Measurements from ENCODE around the gene SLC19A1.

The SLC19A1 gene

GRCh38 chr21:45496968-45497845 is 45.0 kb downstream of the SLC19A1 start:
- DNase-seq (ENCODE audit: extremely low read depth in 1 of 2, low read depth in 1 of 2), result no peak

- no peak for DNase-seq (ENCODE audit: extremely low read depth in 1 of 2, low read depth in 1 of 2)
Observed at GRCh38 chr21:45496151-45496967, 45.9 kb downstream of the SLC19A1 start.

GRCh38 chr21:45494851-45495680 is 47.2 kb downstream of the SLC19A1 start:
- no peak for DNase-seq (ENCODE audit: extremely low read depth in 1 of 2, low read depth in 1 of 2)

DNA sequence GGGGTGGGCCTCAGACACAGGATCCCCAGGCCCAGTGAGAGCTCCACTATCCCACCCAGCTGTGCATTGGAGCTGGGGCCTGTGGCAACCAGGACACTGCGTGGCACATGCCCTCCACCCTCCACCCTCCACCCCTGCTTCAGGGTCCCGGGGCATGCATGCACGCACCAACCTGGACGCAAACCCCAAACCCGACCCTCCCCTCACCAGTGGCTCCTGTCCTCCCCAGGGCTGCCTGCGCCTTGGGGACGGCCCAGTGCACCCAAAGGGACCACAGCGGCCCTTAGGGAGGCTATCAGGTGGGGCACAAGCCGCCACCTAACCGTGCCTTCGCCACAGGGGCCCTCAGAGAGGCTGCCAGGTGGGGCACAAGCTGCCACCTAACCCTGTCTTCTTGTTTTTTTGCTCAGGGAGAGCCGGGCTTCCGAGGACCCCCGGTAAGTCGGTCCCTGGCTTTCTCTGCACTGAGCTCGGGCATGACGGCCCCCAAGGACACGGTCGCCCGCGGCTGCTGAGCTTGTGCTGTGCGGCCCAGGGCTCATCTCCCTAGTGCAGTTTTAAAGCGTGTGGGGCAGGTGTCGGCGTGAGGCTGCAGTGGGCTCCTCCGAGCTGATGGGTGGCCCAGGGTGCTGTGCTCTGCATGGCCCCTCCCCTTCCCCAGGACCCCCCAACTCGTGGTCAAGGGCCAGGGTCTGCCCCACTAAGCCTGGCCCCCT is 47.9 kb downstream of the SLC19A1 start:
- no peak for DNase-seq (ENCODE audit: extremely low read depth in 1 of 2, low read depth in 1 of 2)

DNA sequence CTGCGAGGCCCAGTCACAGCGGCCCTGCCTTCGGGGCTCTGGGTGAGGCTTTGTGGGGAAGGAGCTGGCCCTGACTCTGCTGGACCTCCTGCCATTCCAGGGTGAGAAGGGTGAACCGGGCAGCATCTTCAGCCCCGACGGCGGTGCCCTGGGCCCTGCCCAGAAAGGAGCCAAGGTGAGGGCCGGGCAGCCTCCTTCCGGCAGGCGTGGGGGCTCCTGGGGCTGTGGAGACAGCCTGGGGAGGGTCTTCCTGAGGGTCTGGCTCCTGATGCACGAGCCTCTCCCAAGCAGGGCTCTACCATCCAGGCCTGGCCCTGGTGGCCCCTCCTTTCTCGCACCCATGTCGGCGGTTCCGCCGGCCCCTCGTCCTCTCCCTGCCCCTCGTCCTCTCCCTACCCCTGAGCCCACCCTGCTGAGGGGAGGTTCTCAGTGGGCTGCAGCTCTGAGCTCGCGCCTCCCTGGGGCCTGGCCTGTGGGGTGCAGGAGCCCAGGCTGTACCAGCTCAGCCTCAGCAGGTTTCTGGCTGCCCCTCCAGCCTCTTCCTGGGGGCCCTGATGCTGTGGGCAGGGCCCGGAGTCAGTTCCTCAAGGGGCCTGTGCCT is 48.7 kb downstream of the SLC19A1 start:
- DNase-seq (ENCODE audit: extremely low read depth in 1 of 2, low read depth in 1 of 2), result no peak

DNA sequence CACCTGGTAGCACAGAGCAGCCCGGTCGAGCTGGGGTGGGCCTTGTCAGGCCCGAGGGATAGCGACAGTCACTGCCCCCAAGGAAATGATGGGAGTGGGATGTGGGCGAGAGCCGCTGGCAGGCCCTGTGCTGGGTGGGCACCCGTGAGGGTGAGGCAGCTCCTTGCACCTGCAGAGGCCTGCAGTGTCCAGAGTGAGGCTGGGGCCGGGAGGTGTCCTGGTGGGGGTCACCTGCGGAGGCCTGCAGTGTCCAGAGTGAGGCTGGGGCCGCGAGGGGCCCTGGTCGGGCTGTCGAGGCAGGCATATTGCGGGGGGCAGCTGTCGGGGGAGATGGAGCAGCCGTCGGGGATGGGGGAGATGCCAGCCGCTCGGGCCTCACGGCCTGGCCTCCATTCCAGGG is 49.5 kb downstream of the SLC19A1 start:
- no peak for DNase-seq (ENCODE audit: extremely low read depth in 1 of 2, low read depth in 1 of 2)

DNA sequence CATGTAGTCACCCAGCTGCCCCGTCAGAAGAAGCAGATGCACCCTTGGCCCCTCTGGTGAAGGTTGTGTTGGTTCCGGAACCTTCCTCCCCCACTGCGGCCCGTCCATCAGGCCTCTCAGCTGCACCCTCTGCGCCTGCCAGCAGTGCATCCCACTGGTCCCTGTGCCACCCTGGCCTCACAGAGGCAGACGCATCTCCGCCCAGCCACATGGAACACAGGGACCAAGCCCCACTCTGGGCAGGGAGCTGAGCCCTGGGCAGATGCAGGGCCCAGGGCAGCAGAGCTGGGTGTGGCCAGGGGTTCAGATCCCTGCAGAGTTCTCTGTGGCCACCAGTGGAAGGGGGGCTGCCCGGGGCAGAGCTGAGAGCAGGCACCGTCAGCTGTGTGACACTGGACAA is 50.6 kb downstream of the SLC19A1 start:
- DNase-seq (ENCODE audit: extremely low read depth in 1 of 2, low read depth in 1 of 2), result no peak

- DNase-seq (ENCODE audit: extremely low read depth in 1 of 2, low read depth in 1 of 2), result no peak
Observed at GRCh38 chr21:45491056-45491455, 51.2 kb downstream of the SLC19A1 start.

- no peak for DNase-seq (ENCODE audit: extremely low read depth in 1 of 2, low read depth in 1 of 2)
Observed at GRCh38 chr21:45490049-45490731, 52.0 kb downstream of the SLC19A1 start.

DNA sequence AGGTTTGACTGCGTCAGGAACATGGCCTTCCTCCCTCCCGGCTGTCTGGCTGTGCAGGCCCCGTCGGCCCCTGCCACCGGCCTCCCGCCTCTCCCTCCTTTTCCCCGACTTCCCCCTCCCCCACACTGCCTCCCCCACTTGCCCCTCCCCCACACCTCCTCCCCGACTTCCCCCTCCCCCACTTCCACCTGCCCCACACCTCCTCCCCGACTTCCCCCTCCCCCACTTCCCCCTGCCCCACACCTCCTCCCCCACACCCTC is 52.6 kb downstream of the SLC19A1 start:
- no peak for DNase-seq (ENCODE audit: extremely low read depth in 1 of 2, low read depth in 1 of 2)

- DNase-seq (ENCODE audit: extremely low read depth in 1 of 2, low read depth in 1 of 2), result no peak
Observed at GRCh38 chr21:45488931-45489721, 53.1 kb downstream of the SLC19A1 start.

- DNase-seq (ENCODE audit: extremely low read depth in 1 of 2, low read depth in 1 of 2), result no peak
Observed at GRCh38 chr21:45487891-45488600, 54.2 kb downstream of the SLC19A1 start.

- no peak for DNase-seq (ENCODE audit: extremely low read depth in 1 of 2, low read depth in 1 of 2)
Observed at GRCh38 chr21:45487161-45487806, 55.0 kb downstream of the SLC19A1 start.

GRCh38 chr21:45486443-45487160 is 55.6 kb downstream of the SLC19A1 start:
- no peak for DNase-seq (ENCODE audit: extremely low read depth in 1 of 2, low read depth in 1 of 2)

GRCh38 chr21:45485686-45486442 is 56.4 kb downstream of the SLC19A1 start:
- no peak for DNase-seq (ENCODE audit: extremely low read depth in 1 of 2, low read depth in 1 of 2)

DNA sequence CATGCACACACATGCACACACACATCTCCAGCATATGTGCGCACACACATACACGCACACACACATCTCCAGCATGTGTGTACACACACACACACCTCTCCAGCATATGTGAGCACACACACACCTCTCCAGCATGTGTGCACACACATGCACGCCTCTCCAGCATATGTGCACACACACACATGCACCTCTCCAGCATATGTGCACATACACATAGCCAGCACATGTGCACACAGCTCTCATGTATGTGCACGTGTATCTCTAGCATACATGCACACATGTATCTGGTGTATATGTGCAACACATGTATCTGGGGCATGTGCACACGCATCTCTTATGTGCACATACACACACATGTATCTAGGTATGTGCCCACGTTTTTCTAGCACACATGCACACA is 57.9 kb downstream of the SLC19A1 start:
- no peak for DNase-seq (ENCODE audit: extremely low read depth in 1 of 2, low read depth in 1 of 2)
